ENCODE data around the gene PDGFC.

The PDGFC gene

DNA sequence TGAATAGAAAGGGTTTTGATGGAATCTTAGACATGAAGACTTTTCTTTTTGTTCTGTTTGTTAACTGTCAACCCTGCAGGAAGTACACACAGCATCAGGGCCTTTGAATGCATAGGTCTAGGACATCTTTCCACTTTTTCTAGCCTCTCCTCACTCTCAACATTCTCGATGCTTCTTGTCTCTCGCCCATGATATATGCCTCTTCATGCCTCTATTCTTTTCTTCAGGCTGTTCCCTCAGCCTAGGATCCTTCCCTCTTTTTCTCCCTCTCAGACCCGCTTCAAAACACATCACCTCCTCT, 9.6 kb downstream of the PDGFC start:
- ChIA-PET CTCF (no interaction called here), POLR2A (ENCODE audit: low non-redundant PET) (no interaction called here)
- no peak for DNase-seq (ENCODE audit: low spot score)
- TF ChIP-seq, protein P1, sequence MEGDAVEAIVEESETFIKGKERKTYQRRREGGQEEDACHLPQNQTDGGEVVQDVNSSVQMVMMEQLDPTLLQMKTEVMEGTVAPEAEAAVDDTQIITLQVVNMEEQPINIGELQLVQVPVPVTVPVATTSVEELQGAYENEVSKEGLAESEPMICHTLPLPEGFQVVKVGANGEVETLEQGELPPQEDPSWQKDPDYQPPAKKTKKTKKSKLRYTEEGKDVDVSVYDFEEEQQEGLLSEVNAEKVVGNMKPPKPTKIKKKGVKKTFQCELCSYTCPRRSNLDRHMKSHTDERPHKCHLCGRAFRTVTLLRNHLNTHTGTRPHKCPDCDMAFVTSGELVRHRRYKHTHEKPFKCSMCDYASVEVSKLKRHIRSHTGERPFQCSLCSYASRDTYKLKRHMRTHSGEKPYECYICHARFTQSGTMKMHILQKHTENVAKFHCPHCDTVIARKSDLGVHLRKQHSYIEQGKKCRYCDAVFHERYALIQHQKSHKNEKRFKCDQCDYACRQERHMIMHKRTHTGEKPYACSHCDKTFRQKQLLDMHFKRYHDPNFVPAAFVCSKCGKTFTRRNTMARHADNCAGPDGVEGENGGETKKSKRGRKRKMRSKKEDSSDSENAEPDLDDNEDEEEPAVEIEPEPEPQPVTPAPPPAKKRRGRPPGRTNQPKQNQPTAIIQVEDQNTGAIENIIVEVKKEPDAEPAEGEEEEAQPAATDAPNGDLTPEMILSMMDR (conservative IDR thresholded peaks at IDR 0.05; ENCODE audit: low read depth), result no peak
- no peak overlapping the region for H3K27ac ChIP-seq

DNA sequence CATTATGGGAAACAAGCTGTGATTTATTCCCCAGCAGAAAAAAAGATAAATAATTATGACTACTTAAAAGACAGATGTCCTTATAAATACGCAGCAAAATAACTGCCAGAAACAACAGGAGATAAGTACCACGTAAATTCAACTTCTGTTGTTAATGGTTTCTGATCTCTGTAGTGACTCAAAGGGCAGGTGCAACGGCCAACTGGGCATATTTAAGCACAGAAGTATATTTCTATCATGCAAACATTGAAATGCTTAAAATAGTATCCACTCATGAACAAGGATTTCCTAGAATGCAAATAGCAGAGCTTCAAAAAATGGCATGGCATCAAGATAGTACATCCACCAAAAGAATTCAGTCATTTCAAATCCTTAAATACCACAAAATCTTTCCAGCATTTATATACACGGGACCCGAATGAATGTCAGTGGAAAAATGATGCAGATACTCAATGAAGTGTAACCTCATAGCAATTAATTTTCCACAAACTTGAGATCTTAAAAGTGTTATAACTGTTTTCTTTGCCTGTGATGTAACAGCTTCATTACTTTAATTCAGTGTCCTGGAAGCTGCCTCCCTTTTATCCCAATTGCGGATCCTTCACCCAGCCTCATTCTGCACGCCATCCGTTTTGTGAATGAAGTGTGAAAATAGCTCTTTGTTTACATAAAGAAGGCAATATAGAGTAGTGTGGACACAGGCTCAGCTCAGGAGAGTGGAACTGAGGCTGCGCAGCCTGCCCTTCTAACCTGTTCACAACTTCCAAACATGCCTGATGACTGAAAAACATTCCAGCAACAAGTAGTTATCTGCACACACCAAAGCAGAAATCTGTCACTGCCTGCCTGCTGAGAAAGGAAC, 10.2 kb downstream of the PDGFC start:
- DNase-seq (ENCODE audit: low spot score), result no peak
- TF ChIP-seq, protein P1 (conservative IDR thresholded peaks at IDR 0.05; ENCODE audit: low read depth), result no peak
- no peak overlapping the region for H3K27ac ChIP-seq
- ChIA-PET CTCF (no interaction called here), POLR2A (ENCODE audit: low non-redundant PET) (no interaction called here)

DNA sequence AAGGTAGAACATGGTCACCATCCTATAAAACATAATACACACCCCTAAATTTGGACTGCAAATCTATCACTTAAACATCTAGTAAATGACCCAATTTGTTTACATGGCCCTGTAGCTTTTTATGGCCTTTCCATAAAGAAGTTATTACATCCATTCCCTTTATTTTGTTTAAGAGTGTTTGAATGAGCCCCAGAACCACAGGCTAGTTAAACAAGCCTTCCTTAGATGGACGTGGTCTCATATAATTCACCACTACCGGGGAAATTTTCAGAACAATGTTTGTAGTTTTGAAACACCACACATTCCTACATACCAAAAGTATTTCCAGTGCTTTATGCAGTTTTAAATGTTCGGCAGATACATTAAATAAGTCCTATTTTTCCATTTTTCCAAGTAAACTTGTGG, 12.3 kb downstream of the PDGFC start:
- ChIA-PET CTCF (interaction anchor here (1.1 kb wide), 1 partner anchor 11 kb away, joined by 4 read pairs; no protein-coding TSS in a partner anchor), POLR2A (ENCODE audit: low non-redundant PET) (no interaction called here)
- no peak for DNase-seq (ENCODE audit: low spot score)
- no peak overlapping the region for H3K27ac ChIP-seq
- TF ChIP-seq, protein P1 (conservative IDR thresholded peaks at IDR 0.05; ENCODE audit: low read depth), result no peak

DNA sequence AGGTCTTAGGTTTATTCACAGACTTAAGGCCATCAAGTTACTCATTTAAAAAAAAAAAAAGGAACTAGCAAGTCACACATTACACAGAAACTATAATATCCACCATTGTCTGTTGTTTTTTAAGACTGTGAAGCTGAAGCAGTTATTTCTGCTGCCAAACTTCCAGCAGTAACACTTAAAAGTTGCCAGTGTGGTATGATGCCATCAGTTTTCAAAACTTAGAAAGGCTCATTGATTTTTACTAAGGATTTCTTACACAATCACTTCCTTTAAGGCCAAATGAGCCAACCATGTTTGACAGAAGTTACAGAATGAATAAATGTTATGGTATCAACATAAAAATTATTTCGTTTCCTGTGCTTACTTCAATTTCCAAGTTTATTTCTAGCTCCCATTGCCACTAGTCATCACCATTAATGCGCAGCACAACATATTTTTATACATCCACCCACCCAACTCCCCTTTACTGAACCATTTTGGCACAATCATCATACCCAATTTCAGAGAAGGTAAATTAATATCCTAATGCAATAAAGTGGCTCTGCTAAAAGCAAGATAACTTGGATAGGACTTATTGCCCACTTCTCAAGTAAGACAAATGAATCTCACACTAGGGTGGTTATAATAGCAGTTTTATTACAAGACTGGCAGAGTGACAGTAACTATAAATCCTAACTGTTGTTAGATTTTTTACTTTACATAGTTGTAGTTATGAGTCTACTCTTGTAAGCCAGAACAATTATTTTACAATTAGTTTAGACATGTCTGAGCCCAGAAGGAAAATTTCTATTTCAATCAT, 13.1 kb downstream of the PDGFC start:
- DNase-seq (ENCODE audit: low spot score), result no peak
- TF ChIP-seq, protein P1 (conservative IDR thresholded peaks at IDR 0.05; ENCODE audit: low read depth), result no peak
- POLR2A ChIA-PET (ENCODE audit: low non-redundant PET), result no interaction called here
- no peak overlapping the region for H3K27ac ChIP-seq
- CTCF ChIA-PET, result interaction anchor here (0.6 to 1.1 kb wide), 3 partner anchors 12 to 209 kb away, joined by 3 to 4 read pairs (median 4); no protein-coding TSS in a partner anchor

DNA sequence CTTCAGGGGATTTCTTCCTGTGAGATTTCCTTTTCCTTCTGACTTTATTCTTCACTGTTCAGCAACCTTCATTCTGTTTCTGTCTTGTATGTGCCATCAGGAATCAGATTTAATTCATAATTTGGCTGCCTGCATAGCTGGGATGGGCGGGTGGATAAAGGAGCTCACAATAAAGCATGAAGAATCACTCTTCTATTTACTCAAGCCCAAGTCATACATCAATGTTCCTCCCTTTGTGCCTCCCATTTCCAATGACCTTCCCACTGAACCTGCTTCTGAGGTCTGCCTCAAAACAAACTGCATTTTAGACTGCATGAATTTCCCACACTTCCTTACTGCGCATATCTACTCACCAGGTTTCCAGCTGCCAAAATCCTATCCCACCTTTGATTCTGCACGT, 14.0 kb downstream of the PDGFC start:
- DNase-seq (ENCODE audit: low spot score), result no peak
- TF ChIP-seq, protein P1 (conservative IDR thresholded peaks at IDR 0.05; ENCODE audit: low read depth), result no peak
- ChIA-PET POLR2A (ENCODE audit: low non-redundant PET) (no interaction called here), CTCF (no interaction called here)
- H3K27ac ChIP-seq, result no peak overlapping the region

DNA sequence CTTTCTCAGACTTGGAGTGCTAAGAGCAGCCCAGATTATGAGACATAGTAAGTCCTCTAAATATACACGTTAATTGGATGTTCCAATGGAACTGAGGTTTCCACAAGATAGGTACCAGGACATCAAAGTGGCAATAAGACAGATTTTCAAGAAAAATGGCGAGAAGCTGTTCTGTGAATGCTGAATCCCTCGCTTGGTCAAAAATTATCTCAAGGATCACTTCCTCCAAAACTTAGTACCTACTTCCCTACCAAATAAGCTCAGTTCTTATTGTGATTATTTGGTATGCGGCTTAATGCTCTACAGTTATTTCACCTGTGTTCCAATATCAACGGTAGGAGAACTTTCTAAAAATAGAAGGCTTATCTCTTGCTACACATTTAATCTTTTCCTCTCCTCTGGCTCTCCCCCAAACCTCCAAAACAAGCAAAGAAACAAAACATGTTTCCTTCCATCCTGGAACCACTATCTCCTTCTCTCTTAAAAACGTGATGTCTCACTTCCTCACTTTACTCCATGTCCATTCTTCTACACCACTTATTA, 14.7 kb downstream of the PDGFC start:
- ChIA-PET POLR2A (ENCODE audit: low non-redundant PET) (no interaction called here), CTCF (no interaction called here)
- no peak for DNase-seq (ENCODE audit: low spot score)
- H3K27ac ChIP-seq, result no peak overlapping the region
- TF ChIP-seq, protein P1 (conservative IDR thresholded peaks at IDR 0.05; ENCODE audit: low read depth), result no peak

All from RWPE1 (cell line).